ENCODE results near the gene SCML2. TPM values are rescaled to one million over a fixed set of nuclear protein-coding genes. Genes with fewer than 3 reads are reported as not detected.

The SCML2 gene
- 6.6 to 8.9 TPM (median 7.5 TPM) in 5 replicates for total RNA-seq (2022; extraction: Qiagen RNA extraction; ENCODE audit: low read depth)

DNA sequence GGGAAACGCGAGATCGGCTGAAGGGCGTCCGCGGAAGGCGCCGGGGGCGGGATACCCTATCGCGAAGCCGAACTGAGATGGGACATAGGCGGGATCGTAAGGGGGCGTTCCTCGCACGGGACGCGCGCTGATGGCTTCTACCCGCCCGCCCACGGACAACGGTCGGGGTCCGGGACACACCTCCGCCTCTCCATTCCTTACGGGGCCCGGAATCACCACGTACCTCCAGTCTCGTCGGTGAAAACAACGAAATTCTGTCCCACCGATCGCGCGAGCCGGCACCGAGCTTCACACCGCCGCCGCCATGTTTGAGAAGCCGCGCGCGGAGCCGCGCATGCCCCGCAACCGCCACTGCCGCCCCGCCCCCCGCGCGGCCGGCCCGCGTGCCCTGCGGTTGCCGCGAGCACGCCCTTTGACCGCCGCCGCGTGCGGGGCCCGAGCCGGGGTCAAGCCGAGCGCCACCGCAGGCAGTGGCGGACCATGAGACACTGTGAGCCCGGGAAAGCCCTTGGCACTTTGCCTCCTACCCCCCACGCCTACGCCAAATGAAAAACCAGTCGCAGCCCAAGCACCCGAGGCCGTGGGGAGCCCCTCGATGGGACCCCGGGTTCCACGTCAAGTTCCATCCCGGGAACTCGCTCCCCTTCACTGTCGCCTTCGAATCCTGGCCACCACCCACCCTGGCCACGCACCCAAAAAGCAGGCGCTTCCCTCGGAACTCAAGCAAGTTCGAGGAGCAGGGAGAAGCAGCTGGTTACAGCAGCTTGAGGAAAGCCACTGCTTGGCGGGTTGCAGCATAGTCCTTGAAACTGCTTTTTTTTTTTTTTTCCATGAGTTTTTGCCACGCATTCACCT, at the start of gene SCML2:
TSS of gene SCML2 (minus strand) at position 320 of the 855 bp plus-strand sequence. CDS start 20,617 bp downstream, outside the sequence.

DNA sequence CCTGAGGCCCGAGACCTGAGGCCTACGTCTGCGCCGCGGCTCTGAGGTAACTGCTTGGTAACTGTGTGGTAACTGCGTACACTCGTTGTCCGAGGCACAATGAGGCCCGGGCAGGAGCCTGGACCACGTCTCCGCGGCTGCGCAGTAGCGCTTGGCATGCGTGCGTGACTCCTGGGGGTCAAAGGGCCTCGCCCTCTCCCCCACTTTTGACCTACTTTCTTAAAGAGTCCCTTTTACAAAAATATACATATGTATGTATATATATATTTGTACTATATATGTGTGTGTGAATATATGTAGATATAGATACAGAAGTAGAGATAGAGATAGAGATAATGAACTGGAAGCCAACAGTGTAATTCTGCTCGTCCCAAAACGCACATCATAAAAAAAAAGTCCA, 133.7 kb downstream of the SCML2 start, which contains the start of gene BEND2:
TSS of gene BEND2 (minus strand) at position 101 of the 400 bp plus-strand sequence. CDS start 136 bp downstream, outside the sequence.

Other genes starting within 250 kb of the SCML2 start
- not detected in 5 replicates for gene BEND2, start 133.8 kb downstream of the SCML2 start, total RNA-seq (2022; extraction: Qiagen RNA extraction; ENCODE audit: low read depth)
- 2.3 to 5.7 TPM (median 5.1 TPM) in 5 replicates for gene CDKL5, start 70.9 kb upstream of the SCML2 start, total RNA-seq (2022; extraction: Qiagen RNA extraction; ENCODE audit: low read depth)